Retina (tissue), 1 donor: ENCODE results near the gene CXorf58.
A peak's percentile ranks its signal among the peaks of the same experiment; 100 is the strongest.
"Not testable (repeated sequence)": the region's sequence is repeated elsewhere in the genome, so short reads cannot be mapped to it uniquely, and the experiment has no call there.

Source experiments
- DNase-seq: peaks from one replicate; pipeline ENCODE4 v3.0.0-alpha.2; 2016

The CXorf58 gene

GRCh38 chrX:23907498-23908218 is at the start of gene CXorf58, which contains the start of gene APOO:
Gene CXorf58, plus strand, starts transcription at chrX:23908006. Its CDS starts 2,297 bp downstream, at chrX:23910303.
Gene APOO, minus strand, starts transcription at chrX:23907938. Its CDS starts 236 bp downstream, at chrX:23907702.
- peak; percentile 94 for DNase-seq

GRCh38 chrX:23859238-23859637 is 48.6 kb upstream of the CXorf58 start:
- DNase-seq, result not testable (repeated sequence)

GRCh38 chrX:23861215-23861896 is 46.5 kb upstream of the CXorf58 start:
- no peak for DNase-seq

GRCh38 chrX:23861952-23862351 is 45.9 kb upstream of the CXorf58 start:
- not testable (repeated sequence) for DNase-seq

GRCh38 chrX:23864742-23865326 is 43.0 kb upstream of the CXorf58 start:
- DNase-seq, result no peak

- no peak for DNase-seq
Observed at GRCh38 chrX:23870041-23870440, 37.8 kb upstream of the CXorf58 start.

- no peak for DNase-seq
Observed at GRCh38 chrX:23871905-23872546, 35.8 kb upstream of the CXorf58 start.

- DNase-seq, result no peak
Observed at GRCh38 chrX:23879380-23880090, 28.3 kb upstream of the CXorf58 start.

- no peak for DNase-seq
Observed at GRCh38 chrX:23883737-23884354, 24.0 kb upstream of the CXorf58 start.

GRCh38 chrX:23884427-23885024 is 23.3 kb upstream of the CXorf58 start:
- DNase-seq, result no peak

GRCh38 chrX:23885803-23886202 is 22.0 kb upstream of the CXorf58 start:
- DNase-seq, result no peak

- DNase-seq, result no peak
Observed at GRCh38 chrX:23887451-23887850, 20.4 kb upstream of the CXorf58 start.

GRCh38 chrX:23887918-23888317 is 19.9 kb upstream of the CXorf58 start:
- no peak for DNase-seq

- DNase-seq, result no peak
Observed at GRCh38 chrX:23888887-23889501, 18.8 kb upstream of the CXorf58 start.

- DNase-seq, result no peak
Observed at GRCh38 chrX:23890933-23891332, 16.9 kb upstream of the CXorf58 start.

- not testable (repeated sequence) for DNase-seq
Observed at GRCh38 chrX:23894993-23895392, 12.8 kb upstream of the CXorf58 start.

- not testable (repeated sequence) for DNase-seq
Observed at GRCh38 chrX:23896539-23896938, 11.3 kb upstream of the CXorf58 start.

GRCh38 chrX:23896981-23897380 is 10.8 kb upstream of the CXorf58 start:
- DNase-seq, result no peak

GRCh38 chrX:23898412-23898959 is 9.3 kb upstream of the CXorf58 start:
- DNase-seq, result no peak

- no peak for DNase-seq
Observed at GRCh38 chrX:23900220-23900797, 7.5 kb upstream of the CXorf58 start.

- DNase-seq, result no peak
Observed at GRCh38 chrX:23901060-23901459, 6.7 kb upstream of the CXorf58 start.
